A172 (cell line): Measurements from ENCODE around the gene STRN3. TPM values are rescaled to one million over a fixed set of nuclear protein-coding genes. Genes with fewer than 3 reads are reported as not detected.
"Not testable (repeated sequence)": the region's sequence is repeated elsewhere in the genome, so short reads cannot be mapped to it uniquely, and the experiment has no call there.

Experiments
- DNase-seq: peaks from one replicate; pipeline ENCODE4 v3.0.0-alpha.2; 2015; ENCODE audit warnings: low spot score
- total RNA-seq: library from RNA; depleted of rRNA; stranded (reverse); fragments of >200 nt; shearing (Covaris generic); gene quantifications from 2 replicates; pipeline ENCODE4 v1.2.3, GENCODE V29; 2014

Gene STRN3
- total RNA-seq, 1 experiment from 2014 or later = 34.0 TPM

DNA sequence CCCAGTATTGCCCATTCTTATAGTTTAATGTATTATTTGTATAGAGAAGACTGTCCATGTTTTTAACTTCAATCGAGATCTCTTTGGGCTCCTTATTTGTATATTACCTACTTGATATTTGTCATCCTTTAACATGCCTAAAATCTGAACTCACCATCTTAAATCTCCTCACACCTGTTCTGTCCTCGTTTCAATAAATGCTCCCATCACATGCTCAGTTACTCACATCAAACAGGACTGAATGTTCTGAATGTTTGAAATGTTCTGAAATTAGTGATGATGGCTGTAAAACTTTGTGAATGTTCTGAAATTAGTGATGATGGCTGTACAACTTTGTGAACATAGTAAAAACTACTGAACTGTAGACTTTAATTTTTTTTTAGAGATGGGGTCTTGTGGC, 117.4 kb downstream of the STRN3 start:
- DNase-seq = no peak

DNA sequence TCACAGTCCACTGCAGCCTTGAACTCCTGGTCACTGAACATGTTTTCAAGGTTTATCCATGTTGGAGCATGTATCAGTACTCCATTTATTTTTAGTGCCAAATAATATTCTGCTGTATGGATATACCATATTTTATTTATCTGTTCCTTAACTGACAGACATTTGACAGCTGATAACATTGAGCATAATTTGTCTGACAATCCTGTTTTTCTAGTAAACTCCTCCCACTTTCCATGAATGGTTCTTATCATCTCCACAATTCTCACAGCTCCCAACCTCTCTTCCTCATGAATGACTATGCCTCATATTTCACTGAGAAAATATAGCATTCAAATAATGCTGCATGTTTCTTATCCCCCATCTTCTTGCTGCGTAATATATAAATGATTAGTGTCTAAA, 118.5 kb downstream of the STRN3 start:
- no peak for DNase-seq

DNA sequence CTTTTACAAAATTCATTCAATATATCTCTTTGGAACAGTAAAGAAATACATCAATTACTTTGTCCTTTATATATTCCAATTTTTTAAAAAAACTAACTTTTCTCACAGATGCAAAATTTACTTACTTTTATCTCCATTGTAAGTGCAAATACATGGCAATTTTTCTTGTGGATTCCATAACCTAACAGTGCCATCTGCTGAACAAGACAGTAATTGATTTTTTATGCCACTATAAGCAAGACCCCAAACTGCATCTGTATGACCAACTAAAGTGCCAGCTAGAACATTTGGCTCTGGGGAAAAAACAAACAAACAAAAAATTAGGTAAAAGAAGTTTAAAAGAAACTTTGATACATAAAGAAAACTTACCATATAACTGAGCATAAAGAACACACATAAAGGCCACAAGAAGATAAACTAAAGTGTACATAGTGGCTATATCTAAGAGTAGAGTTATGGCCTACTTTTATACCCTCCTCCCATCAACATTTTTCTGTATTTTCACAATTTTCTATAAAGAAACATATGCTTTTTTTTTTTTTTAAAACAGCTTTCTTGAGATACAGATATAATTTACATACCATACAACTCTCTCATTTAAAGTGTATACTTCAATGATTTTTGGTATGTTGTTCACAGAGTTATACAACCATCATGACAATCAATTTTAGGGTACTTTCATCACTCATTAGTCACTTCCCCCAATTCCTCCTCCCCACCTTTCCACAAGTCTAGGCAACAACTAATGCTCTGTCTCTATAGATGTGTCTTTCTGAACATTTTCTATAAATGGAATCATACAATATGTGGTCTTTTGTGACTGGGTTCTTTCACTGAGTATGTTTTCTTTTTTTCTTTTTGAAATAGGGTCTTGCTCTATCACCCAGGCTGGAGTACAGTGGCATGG, 119.2 kb downstream of the STRN3 start:
- no peak for DNase-seq

DNA sequence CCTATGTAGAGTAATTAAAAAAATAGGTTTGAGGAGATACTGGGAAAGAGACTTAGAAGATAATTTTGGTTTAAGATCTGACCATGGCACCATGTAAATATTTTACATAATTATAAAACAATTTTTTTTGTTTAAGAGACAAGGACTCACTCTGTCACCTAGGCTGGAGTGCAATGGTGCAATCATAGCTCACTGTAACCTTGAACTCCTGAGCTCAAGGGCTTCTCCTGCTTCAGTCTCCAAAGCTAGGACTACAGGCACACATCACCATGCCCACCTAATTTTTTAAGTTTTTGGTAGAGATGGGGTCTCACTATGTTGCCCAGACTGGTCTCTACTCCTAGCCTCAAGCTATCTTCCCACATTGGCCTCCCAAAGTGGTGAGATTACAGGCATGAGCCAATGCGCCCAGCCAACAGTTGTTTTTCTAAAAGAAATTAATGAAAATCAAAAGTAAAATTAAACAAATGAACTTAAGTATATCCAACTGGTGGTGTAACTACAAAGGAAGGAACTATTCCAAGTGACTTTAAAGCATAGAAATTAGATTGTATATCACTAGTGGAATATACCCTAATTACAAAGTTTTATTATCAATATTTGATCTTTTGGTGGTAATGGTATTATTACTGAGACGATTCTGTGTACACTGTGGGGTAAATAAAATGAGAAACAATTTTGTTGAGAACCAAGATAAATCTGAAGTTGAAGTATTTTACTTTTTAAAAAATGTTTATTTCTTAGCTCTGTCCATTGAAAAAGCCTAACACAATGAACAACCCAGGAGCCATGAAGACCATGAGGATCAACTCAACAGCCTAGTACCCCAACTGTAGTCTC, 122.7 kb downstream of the STRN3 start:
- no peak for DNase-seq

DNA sequence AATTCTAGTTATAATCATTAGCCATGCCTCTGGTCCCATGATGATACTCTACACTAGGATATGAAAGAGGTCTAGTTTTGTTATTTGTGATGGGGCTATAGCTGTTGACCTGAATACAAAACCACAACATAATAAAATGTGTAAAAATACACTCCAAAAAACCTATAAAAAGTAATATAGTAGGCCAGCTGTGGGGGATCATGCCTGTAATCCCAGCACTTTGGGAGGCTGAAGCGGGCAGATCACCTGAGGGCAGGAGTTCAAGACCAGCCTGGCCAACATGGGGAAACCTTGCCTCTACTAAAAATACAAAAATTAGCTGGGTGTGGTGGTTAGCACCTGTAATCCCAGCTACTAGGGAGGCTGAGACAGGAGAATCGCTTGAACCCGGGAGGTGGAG, 129.1 kb downstream of the STRN3 start:
- not testable (repeated sequence) for DNase-seq

DNA sequence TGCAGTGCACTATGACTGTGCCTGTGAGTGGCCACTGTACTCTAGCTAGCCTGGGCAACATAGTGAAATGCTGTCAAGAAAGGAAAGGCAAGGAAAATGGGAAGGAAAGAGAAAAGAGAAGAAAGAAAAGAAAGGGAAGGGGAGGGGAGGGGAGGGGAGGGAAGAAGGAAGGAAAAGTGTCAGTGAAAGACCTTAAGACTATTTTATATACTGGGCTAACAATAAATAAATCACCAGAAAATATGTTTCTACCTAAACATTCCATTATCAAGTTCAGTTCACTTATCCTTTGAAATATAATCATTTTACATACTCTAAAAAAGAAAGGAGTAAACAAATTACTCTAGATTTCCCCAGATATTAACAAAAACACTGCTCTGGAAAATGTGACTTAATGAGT, 129.7 kb downstream of the STRN3 start:
- no peak for DNase-seq

DNA sequence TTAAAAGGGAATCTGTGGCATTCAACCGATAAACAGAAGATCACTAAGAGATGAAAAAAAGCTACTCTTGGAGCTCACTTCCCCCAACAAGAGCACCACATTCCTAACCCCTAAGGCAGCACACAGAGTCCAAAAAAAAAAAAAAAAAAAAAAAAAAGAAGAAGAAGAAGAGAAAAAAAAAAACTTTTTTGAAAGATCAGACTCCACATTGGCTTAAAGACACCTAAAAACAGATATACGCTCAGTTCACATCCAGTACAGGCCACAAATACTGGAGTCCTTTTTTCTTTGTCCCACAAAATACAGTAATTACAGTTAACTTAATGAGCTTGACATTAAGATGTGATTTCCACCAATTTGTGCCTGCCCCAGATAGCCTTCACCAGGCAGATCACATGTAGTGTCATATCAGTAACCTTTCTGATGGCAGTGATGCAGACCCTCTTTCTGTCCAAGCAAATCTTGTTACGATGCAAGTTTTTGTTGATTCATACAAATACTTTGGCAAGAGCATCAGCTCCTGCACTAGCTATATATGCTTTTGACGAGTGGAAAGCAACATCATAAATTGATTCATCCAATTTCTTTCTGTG, 131.2 kb downstream of the STRN3 start:
- no peak for DNase-seq

DNA sequence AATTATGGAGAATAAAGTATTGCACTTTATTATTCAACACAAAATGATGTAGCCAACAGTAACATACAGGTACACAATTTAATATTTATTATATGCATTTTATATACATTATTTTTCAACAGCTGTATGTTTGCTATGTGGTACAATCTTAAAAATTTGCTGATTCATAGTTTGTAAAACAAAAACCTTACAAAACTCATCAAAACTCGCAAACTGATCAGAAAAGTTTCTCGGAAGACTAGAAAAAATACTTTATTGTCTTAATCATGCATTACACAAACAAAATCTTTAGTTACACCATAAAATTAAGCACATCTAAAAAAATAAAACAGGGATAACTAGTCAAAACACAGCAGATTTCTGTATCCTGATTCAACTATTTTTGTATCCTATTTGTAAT, 132.4 kb downstream of the STRN3 start:
- no peak for DNase-seq

DNA sequence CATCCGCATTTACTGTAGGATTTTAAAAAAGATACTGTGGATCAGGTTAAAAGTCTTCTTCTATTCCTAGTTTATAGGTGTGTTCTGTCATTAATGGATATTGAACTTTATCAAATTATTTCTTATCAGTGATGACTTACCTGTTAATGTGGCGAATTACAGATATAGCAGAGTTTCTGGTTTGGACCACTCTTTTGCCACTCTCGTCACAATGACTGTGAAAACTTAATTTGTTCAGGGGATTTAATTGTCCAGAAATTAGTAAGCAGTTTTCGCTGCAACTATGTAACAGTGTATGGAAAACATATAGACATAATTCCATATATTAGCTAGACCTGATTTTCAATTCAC, 137.0 kb downstream of the STRN3 start:
- no peak for DNase-seq

DNA sequence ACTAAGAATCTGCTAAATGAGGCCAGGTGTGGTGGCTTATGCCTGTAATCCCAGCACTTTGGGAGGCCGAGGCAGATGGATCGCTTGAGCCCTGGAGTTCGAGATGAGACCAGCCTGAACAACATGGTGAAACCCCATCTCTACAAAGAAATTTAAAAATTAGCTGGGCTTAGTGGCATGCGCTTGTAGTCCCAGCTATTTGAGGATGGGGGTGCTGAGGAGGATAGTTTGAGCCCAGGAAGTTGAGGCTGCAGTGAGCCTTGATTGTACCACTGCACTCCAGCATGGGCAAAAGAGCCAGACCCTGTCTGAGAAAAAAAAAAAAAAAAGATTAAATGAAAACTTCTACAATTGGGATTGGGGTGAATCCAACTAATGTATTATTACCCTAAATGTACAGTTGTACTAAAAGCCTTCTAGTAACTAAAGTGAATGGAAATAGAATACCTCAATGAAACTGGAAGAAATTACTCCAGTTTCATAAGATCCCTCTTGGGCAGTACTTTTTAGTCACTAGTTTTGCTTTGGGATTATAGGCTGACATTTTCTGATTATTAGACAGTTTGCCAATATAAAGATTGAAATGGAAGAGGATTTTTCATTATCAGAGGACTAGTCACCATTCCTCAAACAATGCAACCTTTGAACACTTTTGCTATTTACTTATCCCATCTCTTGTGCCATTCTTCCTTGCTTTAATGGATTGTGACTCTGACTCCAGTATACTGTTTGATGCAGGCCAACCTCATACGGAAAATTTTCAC, 137.5 kb downstream of the STRN3 start:
- DNase-seq = no peak

DNA sequence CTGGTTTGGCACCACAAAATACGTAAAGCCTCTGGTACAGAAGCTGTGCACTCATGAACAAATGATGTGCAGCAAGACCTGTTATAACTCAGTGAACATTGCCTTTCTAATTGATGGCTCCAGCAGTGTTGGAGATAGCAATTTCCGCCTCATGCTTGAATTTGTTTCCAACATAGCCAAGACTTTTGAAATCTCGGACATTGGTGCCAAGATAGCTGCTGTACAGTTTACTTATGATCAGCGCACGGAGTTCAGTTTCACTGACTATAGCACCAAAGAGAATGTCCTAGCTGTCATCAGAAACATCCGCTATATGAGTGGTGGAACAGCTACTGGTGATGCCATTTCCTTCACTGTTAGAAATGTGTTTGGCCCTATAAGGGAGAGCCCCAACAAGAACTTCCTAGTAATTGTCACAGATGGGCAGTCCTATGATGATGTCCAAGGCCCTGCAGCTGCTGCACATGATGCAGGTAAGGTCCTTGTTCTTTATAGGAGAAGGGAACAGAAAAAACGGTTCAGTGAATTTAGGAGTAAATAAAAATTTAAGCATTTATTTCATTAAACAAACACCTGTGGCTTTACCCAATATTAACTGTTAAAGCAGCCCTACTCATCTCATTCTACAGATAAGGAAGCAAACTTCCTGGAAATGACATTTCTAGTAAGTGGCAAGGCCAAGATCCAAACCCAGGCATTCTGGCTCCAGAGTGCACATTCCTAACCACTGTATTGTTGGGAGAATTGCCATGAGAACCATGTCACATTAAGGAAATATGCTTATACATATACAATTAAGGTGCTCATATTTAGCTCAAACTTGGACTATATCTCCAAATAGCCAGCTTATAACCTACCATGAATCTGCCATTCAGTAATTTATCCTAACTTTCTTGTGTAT, 140.1 kb downstream of the STRN3 start:
- no peak for DNase-seq

DNA sequence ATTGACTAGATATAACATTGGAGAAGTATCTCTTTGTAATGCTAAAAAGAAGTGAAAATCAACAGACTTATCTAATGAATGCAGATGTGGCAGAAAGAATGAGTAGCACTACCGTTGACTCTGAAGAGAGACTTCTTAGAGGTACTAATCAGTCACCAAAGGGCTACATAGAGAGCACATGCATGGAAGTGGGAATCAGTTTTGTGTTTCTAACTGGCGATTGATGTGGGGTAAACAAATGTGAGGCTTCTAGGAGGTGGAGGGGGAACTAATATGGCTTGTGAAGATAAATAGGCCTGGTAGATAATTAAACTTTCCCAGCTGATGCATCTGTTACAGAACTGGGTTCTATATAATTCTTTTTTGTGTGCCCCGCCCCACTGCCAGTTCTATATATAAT, 141.3 kb downstream of the STRN3 start:
- no peak for DNase-seq

DNA sequence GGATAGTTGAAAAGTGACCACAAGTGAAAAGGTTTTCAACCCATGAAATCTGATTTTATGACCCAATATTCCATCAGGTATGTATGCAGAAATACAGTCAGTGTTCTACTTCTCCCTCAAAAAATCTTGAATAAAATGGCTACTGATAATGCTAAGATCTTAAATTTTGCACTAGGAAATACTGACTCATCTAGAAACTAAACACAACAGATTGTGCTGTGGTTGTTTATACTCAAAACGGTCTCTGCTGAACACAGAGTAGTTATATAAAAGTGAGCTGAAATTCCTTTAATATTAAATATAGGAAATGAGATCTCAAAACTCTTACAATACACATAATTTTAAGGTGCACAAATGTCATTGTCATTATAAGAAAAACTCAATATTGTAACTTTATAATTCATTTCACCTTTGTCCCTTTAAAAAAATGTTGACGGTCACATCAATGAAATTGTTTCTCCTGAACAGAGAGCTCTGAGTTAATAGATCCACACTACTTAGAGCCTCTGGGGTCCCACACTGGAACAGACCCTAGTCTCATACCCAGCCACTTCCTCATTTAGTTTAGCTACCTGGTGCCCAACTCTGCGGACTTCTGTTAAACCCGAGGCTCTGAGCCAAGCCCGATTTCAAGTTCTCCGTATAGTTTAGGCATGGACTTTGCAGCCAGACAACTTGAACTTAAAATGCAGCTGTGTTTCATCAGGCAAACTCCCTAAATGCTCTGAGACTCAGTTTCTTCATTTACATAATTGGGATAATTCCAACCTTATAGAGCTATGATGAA, 142.5 kb downstream of the STRN3 start:
- DNase-seq = no peak

DNA sequence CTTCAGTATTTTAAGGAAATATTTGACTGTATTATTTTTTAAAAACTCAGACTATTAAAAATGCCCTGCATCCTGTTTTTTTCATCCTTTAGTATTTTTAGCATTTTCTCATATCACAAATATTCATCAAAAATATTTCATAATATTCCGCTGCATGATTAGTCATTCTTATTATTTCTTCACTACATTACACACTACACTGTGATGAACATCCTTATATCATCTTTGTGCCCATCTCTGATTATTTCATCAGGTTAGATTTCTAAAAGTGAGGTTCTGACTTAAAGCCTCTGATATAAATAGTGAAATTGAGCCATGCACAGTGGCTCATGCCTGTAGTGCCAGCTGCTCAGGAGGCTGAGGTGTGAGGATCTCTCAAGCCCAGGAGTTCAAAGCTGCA, 143.7 kb downstream of the STRN3 start:
- DNase-seq = no peak

DNA sequence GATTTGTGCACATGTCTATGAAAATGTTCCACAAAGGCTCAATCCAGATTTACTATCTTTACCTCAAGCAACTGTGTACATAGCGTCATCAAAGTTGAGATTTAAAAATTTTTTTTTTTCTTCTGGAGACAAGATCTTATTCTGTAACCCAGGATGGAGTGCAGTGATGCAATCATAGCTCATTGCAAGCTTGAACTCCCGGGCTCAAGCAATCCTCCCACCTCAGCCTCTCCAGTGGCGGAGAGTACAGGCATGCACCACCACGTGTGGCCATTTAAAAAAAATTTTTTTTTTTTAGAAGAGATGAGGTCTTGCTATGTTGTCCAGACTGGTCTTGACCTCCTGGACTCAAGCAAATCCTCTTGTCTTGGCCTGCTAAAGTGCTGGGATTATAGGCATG, 149.5 kb downstream of the STRN3 start:
- DNase-seq = no peak

DNA sequence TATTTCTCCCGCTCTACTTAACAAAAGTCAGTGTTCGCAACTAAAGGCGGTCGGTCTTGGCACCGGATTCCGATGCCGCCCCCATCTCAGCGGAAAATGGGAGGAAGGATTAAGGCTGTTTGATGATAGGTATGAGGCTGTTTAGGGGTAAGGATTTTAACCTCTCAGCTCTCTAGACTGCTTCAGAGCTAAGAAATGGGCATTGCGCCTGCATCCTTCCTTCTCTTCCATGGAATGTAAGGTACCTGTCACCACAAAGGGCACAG, 150.5 kb downstream of the STRN3 start:
- no peak for DNase-seq

DNA sequence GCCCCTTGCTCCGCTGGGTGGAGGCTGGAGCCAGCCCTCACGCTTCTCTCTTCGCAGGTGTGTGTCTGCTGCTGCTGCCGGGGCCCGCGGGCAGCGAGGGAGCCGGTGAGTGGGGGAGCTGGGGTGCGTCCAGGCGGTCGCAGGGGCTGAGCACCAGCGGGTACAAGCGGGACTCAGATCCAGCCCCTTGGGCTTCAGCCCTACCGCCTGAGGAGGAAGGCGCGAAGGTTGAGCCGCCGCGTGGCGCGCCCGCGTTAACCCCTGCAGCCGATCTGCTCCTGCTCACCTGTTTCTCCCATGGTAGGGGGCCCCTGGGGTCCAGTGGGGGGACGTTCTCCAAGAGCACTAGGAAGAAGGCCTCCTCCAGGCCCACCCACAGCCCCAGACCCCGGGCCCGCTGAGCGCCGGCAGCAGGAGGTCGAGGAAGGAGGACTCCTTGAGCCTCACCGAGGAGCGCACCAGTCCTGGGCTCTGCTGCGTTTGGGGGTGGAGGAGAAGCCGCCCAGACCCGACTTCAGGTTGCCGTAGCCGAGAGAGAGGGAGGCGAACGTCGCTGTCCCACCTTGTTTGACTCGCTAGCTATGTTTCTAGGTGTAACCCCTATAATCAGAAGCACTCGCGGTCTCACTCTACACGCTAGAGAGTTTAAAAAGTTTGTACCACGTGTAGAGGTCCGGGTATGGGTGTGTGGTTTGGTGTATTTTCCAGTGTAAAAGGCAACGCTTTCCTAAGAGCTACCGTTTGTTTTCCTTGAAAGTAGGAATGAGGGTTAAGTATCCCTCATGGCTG, 151.0 kb downstream of the STRN3 start:
- DNase-seq = no peak

DNA sequence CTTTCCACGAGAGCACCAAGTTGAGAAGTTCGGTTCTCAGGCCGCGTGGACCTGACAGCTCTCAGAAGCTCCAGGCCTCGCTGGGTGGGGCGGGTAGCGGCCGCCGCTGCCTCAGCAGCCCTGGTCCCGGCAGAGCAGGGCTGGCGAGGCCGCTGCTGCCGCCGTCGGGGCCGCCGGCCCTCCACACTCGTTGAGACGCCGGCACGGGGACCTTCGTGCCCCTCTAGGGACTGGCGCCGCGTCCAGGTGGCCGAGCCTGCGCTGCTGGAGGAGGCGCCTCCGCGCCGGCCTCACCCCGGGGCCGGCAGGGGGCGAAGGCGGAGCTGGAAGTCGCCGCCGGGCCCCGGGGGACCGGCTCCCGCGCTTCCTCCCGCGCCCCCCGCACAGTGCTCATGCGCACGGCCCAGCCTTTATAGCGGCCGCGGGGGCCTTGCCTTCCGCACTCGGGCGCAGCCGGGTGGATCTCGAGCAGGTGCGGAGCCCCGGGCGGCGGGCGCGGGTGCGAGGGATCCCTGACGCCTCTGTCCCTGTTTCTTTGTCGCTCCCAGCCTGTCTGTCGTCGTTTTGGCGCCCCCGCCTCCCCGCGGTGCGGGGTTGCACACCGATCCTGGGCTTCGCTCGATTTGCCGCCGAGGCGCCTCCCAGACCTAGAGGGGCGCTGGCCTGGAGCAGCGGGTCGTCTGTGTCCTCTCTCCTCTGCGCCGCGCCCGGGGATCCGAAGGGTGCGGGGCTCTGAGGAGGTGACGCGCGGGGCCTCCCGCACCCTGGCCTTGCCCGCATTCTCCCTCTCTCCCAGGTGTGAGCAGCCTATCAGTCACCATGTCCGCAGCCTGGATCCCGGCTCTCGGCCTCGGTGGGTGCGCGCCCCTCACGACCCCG, 151.8 kb downstream of the STRN3 start, which contains the start of gene COCH:
Gene COCH, plus strand, starts transcription at position 440 of the 879 bp plus-strand sequence. Its CDS starts 380 bp downstream, at position 820.
- DNase-seq = no peak
